BE2C (cell line): ENCODE data around the gene DENND6B.

Source experiments
- DNase-seq: peaks from one replicate; pipeline ENCODE4 v3.0.0-alpha.2; 2020
- H3K27me3 ChIP-seq: fragments of 250-450 bp; sonication (Bioruptor Pico); 2 replicates; pipeline ENCODE4 v1.5.1; 2020; ENCODE audit warnings: mild to moderate bottlenecking
- H3K36me3 ChIP-seq: fragments of 250-450 bp; sonication (Bioruptor Pico); 2 replicates; pipeline ENCODE4 v1.5.1; 2020; ENCODE audit warnings: mild to moderate bottlenecking
- H3K4me1 ChIP-seq: fragments of 250-450 bp; sonication (Bioruptor Pico); 2 replicates; pipeline ENCODE4 v1.5.1; 2020
- H3K4me3 ChIP-seq: 2 replicates; pipeline ENCODE4 v1.5.1; 2011; ENCODE audit warnings: low read depth, low read length
- H3K9me3 ChIP-seq: fragments of 250-450 bp; sonication (Bioruptor Pico); 2 replicates; pipeline ENCODE4 v1.5.1; 2020
- CTCF ChIP-seq: IDR thresholded peaks from 2 replicates; pipeline ENCODE4 v1.5.1; 2012; ENCODE audit warnings: mild to moderate bottlenecking, low read depth, low read length

Gene DENND6B

GRCh38 chr22:50302564-50302963 is 24.2 kb downstream of the DENND6B start:
- no peak for DNase-seq
- no peaks in the 10 kb centered on the region for H3K9me3 ChIP-seq
- H3K4me1 ChIP-seq = peaks cover 43% of the 10 kb centered on the region
- no peak overlapping the region for H3K4me3 ChIP-seq
- H3K27me3 ChIP-seq = no peaks in the 10 kb centered on the region
- TF ChIP-seq CTCF = no peak
- peaks cover 9% of the 10 kb centered on the region for H3K36me3 ChIP-seq

GRCh38 chr22:50302041-50302541 is 24.7 kb downstream of the DENND6B start:
- no peak for DNase-seq
- Histone ChIP-seq H3K9me3 (no peaks in the 10 kb centered on the region), H3K4me3 (no peak overlapping the region), H3K27me3 (no peaks in the 10 kb centered on the region), H3K4me1 (peaks cover 48% of the 10 kb centered on the region), H3K36me3 (peaks cover 9% of the 10 kb centered on the region)
- TF ChIP-seq CTCF = no peak

GRCh38 chr22:50301581-50301991 is 25.2 kb downstream of the DENND6B start:
- Histone ChIP-seq H3K36me3 (peaks cover 9% of the 10 kb centered on the region; the same call in 1 of the 2 replicates), H3K4me1 (peaks cover 52% of the 10 kb centered on the region), H3K27me3 (no peaks in the 10 kb centered on the region), H3K9me3 (no peaks in the 10 kb centered on the region), H3K4me3 (peak overlapping the region; percentile 14; the same call in 1 of the 2 replicates)
- TF ChIP-seq CTCF = no peak
- peak; percentile 64 for DNase-seq

GRCh38 chr22:50300620-50301257 is 26.1 kb downstream of the DENND6B start:
- DNase-seq = no peak
- Histone ChIP-seq H3K4me1 (peaks cover 52% of the 10 kb centered on the region), H3K9me3 (no peaks in the 10 kb centered on the region), H3K36me3 (peaks cover 9% of the 10 kb centered on the region; the same call in 1 of the 2 replicates), H3K27me3 (no peaks in the 10 kb centered on the region), H3K4me3 (no peak overlapping the region)
- no peak for TF ChIP-seq CTCF

DNA sequence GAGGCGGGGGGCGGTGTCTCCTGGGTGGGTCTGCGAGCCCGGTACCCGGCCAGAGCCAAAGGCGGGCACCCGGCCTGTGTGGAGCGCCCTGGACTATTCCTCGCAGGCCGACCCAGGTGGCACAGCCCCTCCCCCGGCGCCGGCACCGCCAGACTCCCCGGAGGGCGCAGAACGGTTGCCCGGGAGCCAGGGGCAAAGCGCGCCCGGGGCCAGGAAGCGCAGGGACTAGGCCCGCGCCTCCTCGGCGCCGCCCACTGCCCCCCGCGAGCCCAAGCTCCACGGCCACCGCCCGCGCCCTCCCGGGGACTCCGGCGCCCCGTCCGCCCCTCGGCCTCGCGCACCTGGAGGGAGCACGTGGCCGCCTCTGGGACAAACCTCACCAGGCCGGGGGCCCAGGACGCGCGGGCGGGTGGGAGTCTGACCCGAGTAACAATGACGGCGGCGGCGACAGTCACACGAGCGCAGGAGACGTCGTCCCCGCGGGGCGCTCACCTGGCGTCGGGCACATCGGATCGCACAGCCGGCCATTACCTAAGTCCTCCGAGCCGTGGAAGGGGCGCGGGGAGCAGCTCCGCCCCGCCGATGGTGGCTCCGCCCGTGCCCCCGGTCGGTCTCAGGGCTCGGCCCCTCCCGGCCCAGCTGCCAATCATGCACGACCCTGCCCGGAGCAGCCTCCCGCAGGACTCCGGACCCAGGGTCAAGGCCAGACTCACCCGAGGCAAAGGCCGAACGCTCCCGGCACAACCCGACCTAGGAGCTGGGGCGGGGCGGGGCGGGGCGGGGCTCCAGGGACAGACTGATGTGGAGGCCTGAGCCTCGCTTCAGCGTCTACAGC is 26.8 kb downstream of the DENND6B start:
- Histone ChIP-seq H3K4me3 (peak overlapping the region; percentile 16), H3K36me3 (peaks cover 9% of the 10 kb centered on the region; the same call in 1 of the 2 replicates), H3K4me1 (peaks cover 49% of the 10 kb centered on the region), H3K9me3 (no peaks in the 10 kb centered on the region), H3K27me3 (no peaks in the 10 kb centered on the region)
- TF ChIP-seq CTCF = no peak
- no peak for DNase-seq
